AG08395 (cell line): ENCODE measurements around the gene TMEM200A.

Experiments
- DNase-seq: peaks from one replicate; pipeline ENCODE4 v3.0.0; 2012; ENCODE audit warnings: mixed read lengths, low spot score

The TMEM200A gene

DNA sequence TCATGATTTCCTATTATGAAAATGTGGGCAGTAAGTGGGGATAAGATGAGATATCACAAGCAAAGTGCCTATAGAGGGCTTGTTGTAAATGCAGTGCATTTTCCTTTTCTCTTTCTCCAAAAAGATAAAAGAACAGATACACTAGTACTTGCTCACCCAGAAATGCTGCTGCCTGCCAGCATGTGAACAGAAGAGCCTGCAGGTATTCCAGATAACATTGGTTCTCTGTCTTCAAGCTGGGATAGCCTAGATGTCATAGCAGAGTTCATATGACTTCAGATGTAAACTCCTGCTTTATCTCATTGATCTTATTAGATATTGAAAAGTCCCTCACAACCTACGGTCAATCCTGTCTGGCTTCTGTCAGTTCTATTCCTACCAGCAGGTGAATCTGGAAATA lies 123.7 kb downstream of the TMEM200A start:
- DNase-seq = no peak
